Upper lobe of left lung (tissue), 4 donors: Measurements from ENCODE around the gene TNFAIP1.

Source experiments
- CTCF ChIP-seq, 6 experiments: fragments of 450-650 bp in 4 of 6; fragments of 200-600 bp in 2 of 6; sonication (generic) in 2 of 6; IDR thresholded peaks; one replicate each; pipeline ENCODE4 v1.5.1; 2016 to 2019; ENCODE audit warnings: antibody characterized with exemption in 6 of 6
- POLR2A ChIP-seq, 4 donors: fragments of 450-650 bp; IDR thresholded peaks; one replicate each; pipeline ENCODE4 v1.5.1; 2016 to 2017; ENCODE audit warnings: antibody characterized with exemption in 4 of 4, mild to moderate bottlenecking in 2 of 4
- POLR2AphosphoS5 ChIP-seq, 2 donors: sonication (generic); formaldehyde crosslinking; IDR thresholded peaks; one replicate each; pipeline ENCODE4 v1.5.1; 2017; ENCODE audit warnings: antibody characterized with exemption in 2 of 2

- TF ChIP-seq CTCF (IDR thresholded peaks at IDR 0.05) (no peak), POLR2AphosphoS5 (IDR thresholded peaks at IDR 0.05) (no peak), POLR2A (IDR thresholded peaks at IDR 0.05) (no peak)
Observed at GRCh38 chr17:28385037-28385400, 49.5 kb downstream of the TNFAIP1 start.
